Left ventricle myocardium inferior (tissue), 1 donor: Measurements from ENCODE around the gene IGF1R. TPM values are rescaled to one million over a fixed set of nuclear protein-coding genes. Genes with fewer than 3 reads are reported as not detected.
"Not testable (repeated sequence)": the region's sequence is repeated elsewhere in the genome, so short reads cannot be mapped to it uniquely, and the experiment has no call there.

Experiments used
- DNase-seq: peaks from one replicate; pipeline ENCODE4 v3.0.0-alpha.2; 2020
- H3K27ac ChIP-seq: fragments of 200-600 bp; replicated peaks from 2 replicates; pipeline ENCODE4 v1.8.0; 2021
- H3K27me3 ChIP-seq: fragments of 200-600 bp; 2 replicates; pipeline ENCODE4 v1.8.0; 2021; ENCODE audit warnings: low read depth
- H3K36me3 ChIP-seq: fragments of 200-600 bp; 2 replicates; pipeline ENCODE4 v1.8.0; 2021
- H3K4me1 ChIP-seq: fragments of 200-600 bp; 2 replicates; pipeline ENCODE4 v1.8.0; 2021
- H3K4me3 ChIP-seq: fragments of 200-600 bp; 2 replicates; pipeline ENCODE4 v1.8.0; 2021; ENCODE audit warnings: mild to moderate bottlenecking, moderate library complexity
- H3K9me3 ChIP-seq: fragments of 200-600 bp; replicated peaks from 2 replicates; pipeline ENCODE4 v1.8.0; 2021
- CTCF ChIP-seq: fragments of 200-600 bp; IDR thresholded peaks from 2 replicates; pipeline ENCODE4 v1.8.0; 2021; ENCODE audit warnings: antibody characterized with exemption, mild to moderate bottlenecking, borderline replicate concordance
- intact Hi-C: fragments of 100-400 bp; cut with micrococcal nuclease; formaldehyde crosslinking; loops from one replicate; pipeline ENCODE4 v1.11.0; 2022
- total RNA-seq: library from RNA; stranded (reverse); fragmentation: NEBNext Ultra II Directional; extraction: Animal tissue kit (Norgen Biotek cat#: 25700); gene quantifications from one replicate; pipeline ENCODE4 v1.2.1, GENCODE V29; 2021
- donor health status: DM: no; HTN: yes; CAD: no; lungs with severe emphysema.

Gene IGF1R
- total RNA-seq, 1 donor from 2014 or later: 37.2 TPM

DNA sequence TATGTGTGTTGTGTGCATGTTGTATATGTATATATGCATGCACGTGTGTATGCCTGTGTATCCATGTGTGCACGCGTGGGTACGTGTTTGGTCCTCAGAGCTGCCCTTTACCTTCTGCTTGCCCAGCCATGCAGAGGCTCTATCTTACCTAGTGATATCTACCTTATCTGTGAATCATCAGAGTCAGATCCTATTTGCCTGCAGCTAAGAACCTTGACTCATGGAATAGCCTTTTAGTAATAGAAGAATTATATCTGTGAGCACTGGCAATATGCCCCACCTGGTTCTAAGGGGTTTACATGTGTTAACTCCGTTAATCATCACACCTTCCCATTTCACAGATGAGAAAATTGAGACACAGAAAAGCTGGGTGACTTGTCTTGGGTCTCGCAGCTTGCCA is 348.3 kb downstream of the IGF1R start:
- intact Hi-C loops: no loop called here
- DNase-seq: no peak
- no peak for TF ChIP-seq CTCF
- Histone ChIP-seq H3K36me3 (no peaks in the 10 kb centered on the region), H3K4me3 (no peak overlapping the region), H3K4me1 (no peaks in the 10 kb centered on the region), H3K9me3 (peaks cover 11% of the 10 kb centered on the region), H3K27ac (no peak overlapping the region), H3K27me3 (no peaks in the 10 kb centered on the region)

GRCh38 chr15:98997312-98997711 is 349.0 kb downstream of the IGF1R start:
- TF ChIP-seq CTCF: no peak
- Histone ChIP-seq H3K27ac (no peak overlapping the region), H3K4me1 (no peaks in the 10 kb centered on the region), H3K27me3 (no peaks in the 10 kb centered on the region), H3K9me3 (peaks cover 11% of the 10 kb centered on the region), H3K36me3 (no peaks in the 10 kb centered on the region), H3K4me3 (no peak overlapping the region)
- no peak for DNase-seq
- intact Hi-C loops: no loop called here

GRCh38 chr15:98997755-98998154 is 349.4 kb downstream of the IGF1R start:
- Histone ChIP-seq H3K36me3 (no peaks in the 10 kb centered on the region), H3K27ac (no peak overlapping the region), H3K27me3 (no peaks in the 10 kb centered on the region), H3K4me1 (no peaks in the 10 kb centered on the region), H3K4me3 (no peak overlapping the region), H3K9me3 (peaks cover 11% of the 10 kb centered on the region)
- DNase-seq: no peak
- intact Hi-C loops: no loop called here
- TF ChIP-seq CTCF: no peak

DNA sequence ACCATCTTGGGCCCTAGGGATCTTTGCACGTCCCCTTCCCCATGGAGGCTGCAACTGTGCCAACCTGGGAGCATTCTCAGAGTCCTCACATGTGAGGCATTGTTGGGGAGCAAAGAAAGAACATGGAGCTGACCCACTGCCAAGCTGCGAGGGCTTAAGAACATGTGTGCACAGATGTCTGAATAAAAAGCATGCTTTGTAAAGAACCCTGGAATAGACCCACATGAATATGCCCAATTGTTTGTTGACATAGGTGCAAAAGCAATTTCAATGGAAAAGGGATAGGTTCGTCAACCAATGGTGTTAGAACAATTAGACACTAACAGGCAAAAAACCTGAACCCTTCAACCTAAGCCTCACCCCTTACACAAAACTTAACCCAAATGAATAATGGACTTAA is 349.9 kb downstream of the IGF1R start:
- no peak for TF ChIP-seq CTCF
- Histone ChIP-seq H3K4me3 (no peak overlapping the region), H3K4me1 (no peaks in the 10 kb centered on the region), H3K27ac (no peak overlapping the region), H3K9me3 (peaks cover 11% of the 10 kb centered on the region), H3K36me3 (no peaks in the 10 kb centered on the region), H3K27me3 (no peaks in the 10 kb centered on the region)
- intact Hi-C loops: no loop called here
- no peak for DNase-seq

- Histone ChIP-seq H3K27ac (no peak overlapping the region), H3K27me3 (no peaks in the 10 kb centered on the region), H3K36me3 (no peaks in the 10 kb centered on the region), H3K4me3 (no peak overlapping the region), H3K4me1 (no peaks in the 10 kb centered on the region), H3K9me3 (peaks cover 11% of the 10 kb centered on the region)
- intact Hi-C loops: no loop called here
- DNase-seq: no peak
- TF ChIP-seq CTCF: no peak
These were observed 350.9 kb downstream of the IGF1R start for GRCh38 chr15:98999233-98999632.

DNA sequence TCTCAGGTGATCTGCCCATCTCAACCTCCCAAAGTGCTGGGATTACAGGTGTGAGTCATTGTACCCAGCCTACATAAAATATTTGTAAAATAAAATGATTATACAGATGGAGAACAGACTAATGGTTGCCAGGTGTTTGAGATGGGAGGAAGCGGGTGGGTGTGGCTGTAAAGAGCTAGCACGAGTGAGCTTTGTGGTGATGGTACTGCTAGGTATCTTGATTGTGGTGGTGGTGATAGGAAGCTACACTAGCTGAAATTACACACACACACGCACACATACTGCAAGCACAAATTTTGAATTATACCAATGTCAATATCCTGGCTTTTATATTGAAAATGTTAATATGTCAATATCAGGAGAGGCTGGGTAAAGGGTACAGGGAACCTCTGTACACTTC is 353.9 kb downstream of the IGF1R start:
- Histone ChIP-seq H3K9me3 (no peaks in the 10 kb centered on the region), H3K27ac (no peak overlapping the region), H3K4me3 (no peak overlapping the region), H3K36me3 (no peaks in the 10 kb centered on the region), H3K27me3 (peaks cover 10% of the 10 kb centered on the region), H3K4me1 (no peaks in the 10 kb centered on the region)
- intact Hi-C loops: no loop called here
- no peak for DNase-seq
- no peak for TF ChIP-seq CTCF

DNA sequence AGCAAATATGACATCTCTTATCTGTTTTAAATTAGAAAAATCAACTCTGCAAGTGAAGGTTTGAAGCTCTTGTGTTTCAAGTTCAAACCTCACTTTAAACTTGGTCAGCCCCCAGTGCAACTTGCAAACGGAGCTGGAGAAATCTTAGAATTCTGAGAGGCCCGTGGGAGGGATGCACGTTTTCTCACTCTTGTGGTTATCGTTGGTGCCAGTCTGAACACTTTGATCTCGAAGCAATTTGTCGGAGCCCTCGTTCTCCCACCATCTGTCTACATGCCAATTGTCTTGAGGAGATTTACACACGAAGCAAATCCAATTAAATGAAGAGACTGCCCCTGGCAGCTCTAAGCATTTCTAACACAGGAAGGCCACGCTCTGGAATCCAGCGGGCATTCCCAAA is 355.0 kb downstream of the IGF1R start:
- DNase-seq, H3K4me1 ChIP-seq, H3K9me3 ChIP-seq, intact Hi-C loops, H3K27ac ChIP-seq, H3K36me3 ChIP-seq, H3K4me3 ChIP-seq: not testable (repeated sequence)
- H3K27me3 ChIP-seq: peaks cover 10% of the 10 kb centered on the region
